ENCODE data around the gene HSFX4.
"Not testable (repeated sequence)": the region's sequence is repeated elsewhere in the genome, so short reads cannot be mapped to it uniquely, and the experiment has no call there.

Gene HSFX4

DNA sequence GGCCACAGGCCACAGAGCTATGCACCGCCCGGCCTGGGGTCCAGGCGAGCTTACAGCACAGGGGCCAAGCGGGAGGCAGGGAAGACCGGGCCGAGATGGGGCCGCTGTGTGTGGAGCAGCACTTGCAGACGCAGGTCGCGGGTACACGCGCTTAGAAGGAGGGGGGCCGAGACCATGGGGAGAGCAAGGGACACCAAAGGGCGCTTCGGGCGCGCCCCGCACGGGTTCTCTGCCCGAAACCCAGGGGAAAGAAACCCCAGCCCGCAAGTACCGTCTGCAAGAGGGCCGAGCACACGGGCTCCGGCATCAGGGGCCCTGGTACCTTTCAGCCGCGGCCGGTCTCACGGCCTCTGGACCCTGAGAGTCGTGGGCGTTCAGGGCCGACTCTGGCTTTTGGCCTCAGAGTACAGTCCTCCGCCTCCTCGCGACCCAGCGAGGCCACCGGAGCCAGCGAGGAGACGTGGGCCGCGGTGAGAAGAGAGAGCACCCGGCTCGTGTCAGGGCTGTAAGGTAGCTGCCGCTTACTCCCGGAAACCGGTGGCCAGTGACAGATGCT, 8.6 kb downstream of the HSFX4 start:
- in situ Hi-C loops (cut with MboI; ENCODE audit: low sequenced_read_pairs), result no loop called here

DNA sequence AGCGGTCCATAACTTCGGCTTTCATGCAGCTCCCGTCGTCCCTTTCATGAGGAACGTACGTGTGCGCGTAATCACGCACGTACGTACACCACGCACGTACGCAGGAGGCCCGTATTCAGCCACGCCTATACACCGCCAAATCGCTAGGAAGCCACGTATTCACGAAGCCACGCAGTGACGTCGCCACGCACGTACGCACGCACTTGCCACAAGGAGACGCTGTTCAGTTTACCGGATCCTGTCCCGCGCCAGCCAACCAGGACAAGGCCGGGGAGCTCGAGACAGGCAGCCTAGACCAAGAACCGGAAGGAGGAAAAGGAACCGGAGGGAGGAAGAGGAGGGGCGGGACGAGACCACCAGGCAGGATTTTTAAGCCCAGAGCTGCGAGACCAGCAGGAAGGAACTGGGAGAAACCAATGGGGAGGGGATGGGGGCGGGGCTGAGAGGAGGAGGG, 9.1 kb downstream of the HSFX4 start, which contains the start of gene EOLA2:
Gene EOLA2 (minus strand): TSS at position 65 of the 454 bp plus-strand sequence. CDS start 4,617 bp downstream, outside the sequence.
- in situ Hi-C loops (cut with MboI; ENCODE audit: low sequenced_read_pairs), result no loop called here

DNA sequence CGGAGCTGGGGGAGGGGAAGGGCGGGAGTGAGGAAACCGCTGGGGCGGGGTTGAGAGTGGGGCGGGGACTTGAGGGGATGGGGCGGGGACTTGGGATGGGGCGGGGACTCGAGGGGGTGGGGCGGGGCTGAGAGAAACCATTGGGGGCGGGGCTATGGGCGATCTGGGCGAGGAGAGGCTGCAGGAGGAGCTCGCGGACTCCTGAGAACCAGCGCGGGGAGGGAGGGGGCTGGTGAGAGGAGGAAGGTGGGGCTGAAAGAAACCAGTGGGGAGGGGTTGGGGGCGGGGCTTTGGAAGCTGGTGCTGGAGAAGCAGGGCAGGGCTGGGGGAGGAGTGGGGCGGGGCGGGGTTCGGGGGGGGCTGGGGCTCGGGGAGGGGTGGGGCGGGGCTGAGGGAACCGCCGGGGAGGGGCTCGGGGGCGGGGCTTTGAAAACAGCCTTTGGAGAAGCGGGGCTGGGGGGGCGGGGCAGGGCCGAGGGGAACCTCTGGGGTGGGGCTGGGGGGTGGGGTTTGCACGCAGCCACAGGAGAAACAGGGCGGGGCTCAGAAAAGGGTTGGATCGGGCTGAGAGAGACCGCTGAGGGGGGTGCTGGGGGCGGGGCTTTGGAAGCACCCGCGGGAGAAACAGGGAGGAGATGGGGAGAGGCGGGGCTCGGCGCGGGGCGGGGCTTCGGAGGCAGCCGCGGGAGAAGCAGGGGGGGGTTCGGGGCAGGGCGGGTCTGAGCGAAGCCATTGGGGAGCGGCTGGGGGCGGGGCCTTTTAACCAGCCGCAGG, 9.7 kb downstream of the HSFX4 start:
- in situ Hi-C loops (cut with MboI; ENCODE audit: low sequenced_read_pairs), result no loop called here

DNA sequence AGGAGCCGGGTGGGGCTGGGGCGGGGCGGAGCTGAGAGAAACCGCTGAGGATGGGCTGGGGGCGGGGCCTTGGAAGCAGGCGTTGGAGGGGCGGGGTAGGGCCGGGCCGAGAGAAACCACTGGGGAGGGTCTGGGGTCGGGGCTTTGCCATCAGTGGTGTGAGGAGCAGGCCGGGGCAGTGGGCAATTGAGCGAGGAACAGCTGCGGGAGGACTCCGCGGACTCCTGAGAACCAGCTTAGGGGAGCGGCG, 10.2 kb downstream of the HSFX4 start:
- in situ Hi-C loops (cut with MboI; ENCODE audit: low sequenced_read_pairs), result no loop called here

DNA sequence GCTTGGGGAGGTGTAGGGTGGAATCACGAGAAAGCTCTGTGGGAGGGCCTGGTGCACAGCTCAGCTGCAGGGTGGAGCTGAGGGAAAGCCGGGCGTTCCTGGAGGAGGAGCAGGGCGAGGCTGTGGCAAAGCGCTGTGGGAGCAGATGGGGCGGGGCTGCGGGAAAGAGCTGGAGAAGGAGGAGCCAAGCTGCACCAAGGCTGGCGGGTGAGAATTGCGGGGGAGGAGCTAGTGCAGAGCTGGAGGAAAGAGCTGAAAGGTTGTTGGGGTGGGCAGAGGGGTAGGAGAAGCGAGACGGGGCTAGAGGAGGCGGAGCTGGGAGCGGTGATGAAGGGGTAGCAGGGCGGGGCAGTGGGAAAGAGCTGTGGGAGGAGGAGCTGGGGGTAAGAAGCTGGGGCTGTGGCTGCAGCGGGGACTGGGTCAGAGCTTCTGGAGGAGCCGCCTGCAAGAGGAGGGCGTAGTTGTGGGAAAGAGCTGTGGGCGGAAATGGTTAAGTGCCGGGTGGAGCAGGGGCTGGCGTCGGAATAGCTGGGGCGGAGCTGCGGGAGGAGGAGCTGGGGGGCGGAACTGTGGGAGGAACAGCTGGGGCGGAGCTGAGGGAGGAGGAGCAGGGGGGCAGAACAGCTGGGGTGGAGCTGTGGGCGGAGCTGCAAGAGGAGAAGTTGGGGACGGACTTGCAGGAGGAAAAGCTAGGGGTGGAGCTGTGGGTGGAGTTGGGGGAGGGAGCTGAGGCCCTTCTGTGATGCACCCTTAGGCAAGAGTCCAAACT, 10.7 kb downstream of the HSFX4 start:
- in situ Hi-C loops (cut with MboI; ENCODE audit: low sequenced_read_pairs), result no loop called here

DNA sequence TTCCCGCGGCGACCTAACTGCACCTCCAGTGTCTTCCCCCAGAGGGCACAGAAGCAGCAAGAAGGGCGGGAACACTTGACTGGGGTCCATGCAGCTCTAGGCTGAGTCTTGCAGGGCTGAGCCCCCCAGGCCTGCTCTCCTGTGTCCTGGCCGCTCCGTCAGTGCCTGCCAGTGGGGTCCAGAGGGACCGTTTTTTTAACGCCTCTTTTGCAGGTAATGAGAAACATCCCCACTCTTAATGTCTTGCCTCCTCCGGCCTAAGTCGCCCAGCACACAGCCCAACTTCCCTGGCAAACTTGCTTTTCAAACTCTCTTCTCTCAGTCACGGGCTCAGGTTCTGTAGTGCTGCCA, 11.3 kb downstream of the HSFX4 start:
- in situ Hi-C loops (cut with MboI; ENCODE audit: low sequenced_read_pairs), result not testable (repeated sequence)

DNA sequence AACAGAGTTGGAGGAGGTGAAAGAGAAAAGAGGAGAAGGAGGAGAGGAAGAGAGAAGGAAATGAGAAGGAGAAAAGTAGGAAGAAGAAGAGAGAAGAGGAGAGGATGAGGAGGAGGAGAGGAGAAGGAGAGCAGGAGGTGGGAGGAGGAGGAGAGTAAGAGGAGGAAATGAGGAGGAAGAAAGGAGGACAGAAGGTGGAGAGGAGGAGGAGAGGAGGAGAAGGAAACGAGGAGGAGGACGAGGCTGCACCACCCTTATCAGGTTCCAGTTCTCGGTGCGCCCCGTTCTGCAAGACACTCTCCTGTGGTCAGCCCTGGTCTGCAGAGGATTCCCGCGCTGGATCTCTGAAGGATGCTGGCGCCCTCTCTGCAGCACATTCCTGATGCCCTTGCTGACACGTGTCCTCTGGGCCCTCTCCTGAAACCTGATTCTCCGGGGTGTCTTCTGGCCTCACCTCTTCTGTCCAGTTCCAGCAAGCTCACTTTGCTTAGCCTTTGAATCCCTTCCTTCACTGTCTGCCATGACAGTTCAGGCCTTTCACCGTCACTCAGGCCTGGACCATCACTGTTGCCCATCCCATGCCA, 15.8 kb downstream of the HSFX4 start:
- in situ Hi-C loops (cut with MboI; ENCODE audit: low sequenced_read_pairs), result not testable (repeated sequence)

DNA sequence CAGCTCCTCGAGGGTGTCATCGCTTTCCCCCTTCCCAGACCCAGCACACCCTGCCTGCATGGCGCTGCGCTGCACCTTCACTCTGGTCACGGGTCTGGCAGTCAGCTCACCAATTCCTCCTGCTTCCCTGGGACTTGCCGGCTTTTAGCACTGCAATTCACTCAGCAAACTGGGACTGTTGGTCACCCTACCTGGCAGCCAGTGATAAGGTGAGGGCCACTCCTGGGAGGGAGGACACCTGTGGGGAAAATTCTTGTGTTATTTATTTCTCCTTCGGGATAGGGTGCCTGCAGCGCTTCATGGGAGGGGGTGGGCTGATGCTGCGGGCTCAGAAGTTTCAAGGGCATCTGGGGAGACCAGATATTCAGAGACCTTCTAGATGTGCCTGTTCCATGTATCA, 16.4 kb downstream of the HSFX4 start:
- in situ Hi-C loops (cut with MboI; ENCODE audit: low sequenced_read_pairs), result not testable (repeated sequence)

DNA sequence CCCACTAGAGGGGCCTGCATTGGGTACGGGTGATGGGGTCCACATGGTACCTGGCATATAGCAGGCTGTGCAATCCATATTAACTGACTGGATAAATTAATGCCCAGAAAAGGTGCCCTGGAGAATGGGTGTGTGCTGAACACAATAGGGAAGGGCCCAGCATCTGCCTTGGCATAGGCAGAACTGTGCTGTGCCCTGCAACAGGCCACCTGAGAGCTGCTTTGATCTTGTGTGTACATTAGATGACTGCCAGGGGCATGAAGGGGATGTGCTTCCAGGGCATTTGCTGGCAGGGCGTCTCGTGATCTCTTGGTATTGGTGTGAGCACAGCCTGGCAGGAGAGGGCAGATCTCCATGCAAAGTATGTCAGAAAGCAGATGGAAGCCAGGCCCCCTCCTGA, 17.6 kb downstream of the HSFX4 start:
- in situ Hi-C loops (cut with MboI; ENCODE audit: low sequenced_read_pairs), result not testable (repeated sequence)

DNA sequence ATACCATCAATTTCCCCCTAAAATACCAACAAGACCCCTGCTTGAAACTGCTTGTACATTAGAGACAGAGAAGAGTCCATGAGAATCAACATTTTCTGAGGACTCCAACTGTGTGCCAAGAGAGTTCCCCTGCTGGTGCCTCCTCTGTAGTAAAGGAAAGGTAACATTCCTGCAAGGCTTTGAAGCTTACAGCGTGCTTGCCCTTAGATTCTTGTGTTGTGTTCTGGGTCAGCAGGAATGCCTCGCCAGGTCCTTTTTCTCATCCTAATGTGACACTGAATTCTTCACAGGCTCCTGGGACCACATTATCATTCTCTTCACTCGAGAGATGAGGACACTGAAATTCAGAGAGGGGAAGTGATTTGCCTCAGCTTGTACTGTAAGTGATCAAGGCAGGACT, 18.6 kb downstream of the HSFX4 start:
- in situ Hi-C loops (cut with MboI; ENCODE audit: low sequenced_read_pairs), result no loop called here

DNA sequence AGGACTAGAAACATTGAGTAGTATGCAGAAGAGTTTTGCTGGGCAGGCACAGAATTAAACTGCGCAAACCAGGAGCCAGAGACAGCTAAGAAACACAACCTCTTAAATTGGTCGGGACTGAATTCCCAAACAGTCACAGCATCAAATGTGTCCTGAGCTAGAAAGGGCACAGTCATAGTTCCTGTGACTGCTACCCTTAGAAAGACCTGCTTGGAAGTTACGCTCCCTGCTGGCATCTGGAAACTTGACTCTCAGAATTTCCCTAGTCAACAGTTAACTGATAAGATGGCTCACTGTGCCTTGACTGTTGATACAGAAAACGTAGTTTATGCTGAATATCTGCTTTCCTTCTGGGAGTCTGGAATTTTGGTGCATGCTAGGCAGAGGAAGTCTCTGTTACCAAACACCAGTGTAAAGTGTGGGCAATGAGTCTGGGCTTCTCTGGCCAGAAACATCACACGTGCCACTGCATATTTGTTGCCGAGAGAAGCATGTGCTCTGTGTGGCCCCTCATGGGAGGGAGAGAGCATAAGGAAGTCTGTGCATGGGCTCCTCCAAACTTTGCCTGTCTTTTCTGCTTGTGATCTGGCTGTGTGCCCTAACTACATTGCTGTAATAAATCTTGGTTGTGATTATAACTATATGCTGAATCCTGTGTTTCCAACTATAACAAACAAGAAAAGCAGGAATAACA, 20.5 kb downstream of the HSFX4 start:
- in situ Hi-C loops (cut with MboI; ENCODE audit: low sequenced_read_pairs), result loop anchor here (25.0 kb wide), 1 partner anchor 762 kb away; no protein-coding TSS in a partner anchor

DNA sequence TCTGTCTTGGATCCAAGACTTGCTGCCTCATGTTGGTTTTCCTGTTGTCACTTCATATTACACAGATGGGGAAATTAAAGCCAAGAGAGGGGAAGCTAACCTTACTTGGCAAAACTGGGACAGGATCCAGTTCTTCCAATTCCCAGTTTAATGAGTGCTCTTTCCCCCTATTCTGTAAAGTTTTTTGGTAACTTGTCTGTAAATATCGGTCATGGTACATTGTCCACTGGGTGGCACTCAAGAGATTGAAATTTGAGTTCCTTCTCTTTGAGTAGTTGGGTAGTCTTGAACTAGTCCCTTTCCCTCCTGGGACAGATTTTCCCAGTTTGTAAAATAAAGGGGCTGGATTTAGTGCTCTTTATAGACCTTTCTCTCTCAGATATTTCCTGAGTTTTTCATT, 21.3 kb downstream of the HSFX4 start:
- in situ Hi-C loops (cut with MboI; ENCODE audit: low sequenced_read_pairs), result loop anchor here (25.0 kb wide), 1 partner anchor 762 kb away; no protein-coding TSS in a partner anchor

DNA sequence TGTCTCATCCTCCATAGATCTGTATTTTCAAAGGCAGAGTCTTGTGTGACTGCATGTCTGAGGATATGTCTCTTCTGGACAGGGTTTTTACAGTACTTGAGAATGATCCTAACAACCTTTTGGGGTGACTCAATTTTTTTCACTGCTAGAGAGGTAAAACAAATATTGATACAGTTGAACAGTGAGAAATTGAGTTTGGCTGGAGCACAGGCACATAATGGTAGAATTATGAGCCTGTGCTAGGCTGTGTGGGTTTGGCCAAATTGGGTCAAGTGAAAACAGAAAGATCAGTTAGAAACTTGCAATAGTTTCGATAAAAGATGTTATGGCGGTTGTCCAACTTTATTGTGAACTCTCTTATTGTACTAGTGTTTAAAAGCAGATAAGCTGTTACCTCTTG, 32.2 kb downstream of the HSFX4 start:
- in situ Hi-C loops (cut with MboI; ENCODE audit: low sequenced_read_pairs), result loop anchor here (25.0 kb wide), 1 partner anchor 751 kb away; no protein-coding TSS in a partner anchor

DNA sequence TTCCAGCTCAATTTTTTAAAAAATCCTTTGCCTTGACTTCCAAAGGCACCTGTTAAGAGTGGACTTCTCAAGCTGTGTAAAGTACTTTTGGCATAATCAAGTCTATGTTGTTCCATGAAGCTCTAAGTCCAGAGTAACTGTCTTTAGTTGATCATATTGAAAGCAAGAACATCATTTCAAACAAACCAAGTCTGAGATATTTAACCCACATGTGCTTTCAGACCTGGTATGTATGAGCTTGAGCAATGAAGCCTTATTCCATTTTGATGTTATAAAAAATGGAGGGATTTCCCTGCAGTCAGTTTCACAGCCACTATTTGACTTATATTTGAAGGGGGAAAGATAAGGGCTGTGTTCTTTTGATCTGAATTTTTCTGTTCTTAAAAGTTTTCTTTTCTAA, 32.6 kb downstream of the HSFX4 start:
- in situ Hi-C loops (cut with MboI; ENCODE audit: low sequenced_read_pairs), result loop anchor here (25.0 kb wide), 1 partner anchor 750 kb away; no protein-coding TSS in a partner anchor

DNA sequence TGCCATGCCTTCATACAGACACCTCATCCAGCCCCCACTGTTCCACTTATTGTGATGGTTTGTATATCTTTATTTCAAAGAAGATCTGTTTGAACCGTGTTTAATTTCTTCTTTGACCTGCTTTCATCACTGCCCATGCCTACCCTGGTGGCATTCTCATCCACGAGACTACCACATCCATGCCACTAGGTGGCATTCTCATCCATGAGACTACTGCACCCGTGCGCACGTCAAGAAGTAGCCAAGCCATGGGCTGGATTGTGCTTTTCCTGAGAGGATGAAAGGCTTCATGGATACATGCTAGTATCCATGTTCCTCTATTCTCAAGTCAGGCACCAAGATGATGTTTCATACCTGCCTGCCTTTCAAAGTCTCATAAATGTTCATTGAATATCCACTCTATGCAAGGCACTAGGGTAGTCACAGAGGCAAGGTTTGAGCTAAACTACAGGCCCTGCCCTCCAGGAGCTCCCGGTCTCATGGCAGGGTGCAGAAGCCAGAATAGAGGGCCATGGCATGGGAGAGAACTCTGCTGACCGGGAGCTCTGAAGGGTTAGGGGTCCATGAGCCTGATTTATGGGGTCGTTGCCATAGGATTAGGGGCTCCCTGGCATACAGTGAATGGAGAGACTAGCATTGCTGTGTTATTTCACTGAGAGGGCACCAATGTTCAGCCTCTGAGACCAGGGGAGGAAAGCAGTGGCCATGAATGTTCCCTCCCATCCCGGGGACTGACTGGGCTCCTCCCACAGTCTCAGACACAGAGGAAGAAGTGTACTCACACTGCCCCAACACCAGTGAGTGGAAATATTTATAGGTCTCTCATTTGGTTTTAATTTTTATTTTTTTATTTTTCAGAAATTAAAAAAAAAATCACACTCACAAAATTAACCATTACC, 33.7 kb downstream of the HSFX4 start:
- in situ Hi-C loops (cut with MboI; ENCODE audit: low sequenced_read_pairs), result loop anchor here (25.0 kb wide), 1 partner anchor 749 kb away; no protein-coding TSS in a partner anchor

DNA sequence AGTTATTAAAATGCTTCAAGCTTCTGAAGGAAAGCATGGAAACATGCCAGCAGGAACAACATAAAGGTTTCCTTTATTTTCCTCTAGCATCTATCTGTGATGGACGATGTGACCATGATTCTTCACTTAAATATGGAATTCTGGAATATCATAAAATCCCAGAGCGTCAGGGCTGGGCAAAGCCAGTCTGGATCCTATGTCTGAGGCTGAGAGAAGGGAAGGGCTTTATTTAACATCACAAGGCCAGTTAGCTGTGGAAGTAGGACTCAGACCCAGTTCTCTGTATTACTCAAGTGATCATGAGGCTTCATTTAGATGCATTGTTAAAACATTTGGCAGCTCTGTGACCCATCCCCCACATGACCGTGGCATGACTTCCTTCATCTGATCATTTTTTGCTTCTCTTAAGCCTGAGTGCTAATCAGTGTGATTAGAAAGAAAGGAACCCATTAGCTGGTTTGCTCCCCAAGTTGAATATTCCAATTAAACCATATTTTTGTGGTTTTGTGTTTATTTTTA, 49.8 kb downstream of the HSFX4 start:
- in situ Hi-C loops (cut with MboI; ENCODE audit: low sequenced_read_pairs), result no loop called here

Measured in HL-60/S4 treated with retinoic acid at 250 ng/mL for 4 days and 3 days (cell line).